GM12878 (cell line): ENCODE measurements around the gene SMAGP. TPM values are rescaled to one million over a fixed set of nuclear protein-coding genes. Genes with fewer than 3 reads are reported as not detected.
"Not testable (repeated sequence)": the region's sequence is repeated elsewhere in the genome, so short reads cannot be mapped to it uniquely, and the experiment has no call there.

Experiments
- ATAC-seq: fragments of 200-7000 bp; cut with Tn5 transposase; 3 replicates; pipeline ENCODE4 v1.9.1; 2020; ENCODE audit warnings: mild to moderate bottlenecking, moderate library complexity
- BruUV-seq: library from RNA; stranded (reverse); fragments of 400-500 nt; replicated peaks from 2 replicates; lab custom pipeline; 2021; lab: Mats Ljungman, UMichigan
- CTCF ChIA-PET: fragments of 300-600 bp; sonication (Branson Sonifier 250); formaldehyde crosslinking; extraction: SDS; loops from one replicate; lab custom pipeline; 2021; ENCODE audit warnings: inconsistent platforms; lab: Yijun Ruan, JAX
- POLR2A ChIA-PET: fragments of 350-600 bp; formaldehyde crosslinking; extraction: SDS; loops from one replicate; lab custom pipeline; 2021; ENCODE audit warnings: inconsistent platforms; lab: Charles Lee
- RAD21 ChIA-PET: fragments of 300-600 bp; sonication (Branson Sonifier 250); formaldehyde crosslinking; loops from one replicate; lab custom pipeline; 2023; ENCODE audit warnings: antibody characterized with exemption; ENCODE audit not compliant: unreplicated experiment; lab: Charles Lee
- SMC1A ChIA-PET: fragments of 300-600 bp; sonication (Branson Sonifier 250); formaldehyde crosslinking; loops from one replicate; lab custom pipeline; 2023; ENCODE audit not compliant: unreplicated experiment, uncharacterized antibody; lab: Charles Lee
- DNase-seq: peaks from one replicate; pipeline ENCODE4 v3.0.0-alpha.2; 2011; ENCODE audit warnings: low read depth, low spot score
- FAIRE-seq: peaks from 3 replicates; lab custom pipeline; 2011; peaks lifted over from hg19 to GRCh38; lab: Jason Lieb, UNC
- H2AFZ ChIP-seq: 2 replicates; pipeline ENCODE4 v1.6.0; 2011; ENCODE audit warnings: low read depth, low read length, control low read depth; ENCODE audit not compliant: control insufficient read depth
- H3K27ac ChIP-seq: 2 replicates; pipeline ENCODE4 v1.5.1; 2011; ENCODE audit warnings: control low read depth; ENCODE audit not compliant: control insufficient read depth, insufficient read depth
- H3K27me3 ChIP-seq, 2 experiments: replicated peaks in 1 of 2; 2 replicates each; pipeline versions ENCODE4 v1.6.0 to v1.6.1; 2011; ENCODE audit warnings: low read length in 1 of 2; ENCODE audit not compliant: control insufficient read depth in 2 of 2, insufficient read depth in 2 of 2
- H3K36me3 ChIP-seq, 2 experiments: 2 replicates each; pipeline ENCODE4 v1.5.1; 2011; ENCODE audit warnings: low read length in 1 of 2; ENCODE audit not compliant: control insufficient read depth in 2 of 2, insufficient read depth in 2 of 2
- H3K4me1 ChIP-seq: 2 replicates; pipeline ENCODE4 v1.6.1; 2011; ENCODE audit warnings: mild to moderate bottlenecking, low read length, moderate library complexity, mixed read lengths; ENCODE audit not compliant: control insufficient read depth, insufficient read depth
- H3K4me2 ChIP-seq: 2 replicates; pipeline ENCODE4 v1.6.0; 2011; ENCODE audit warnings: control low read depth; ENCODE audit not compliant: control insufficient read depth, insufficient read depth
- H3K4me3 ChIP-seq: fragments of 200-600 bp; sonication (generic); 2 replicates; pipeline ENCODE4 v1.5.1; 2016
- H3K79me2 ChIP-seq: 2 replicates; pipeline ENCODE4 v1.6.0; 2011; ENCODE audit warnings: low read length; ENCODE audit not compliant: control insufficient read depth, insufficient read depth
- H3K9ac ChIP-seq: 2 replicates; pipeline ENCODE4 v1.8.0; 2011; ENCODE audit warnings: low read length, control low read depth, mixed read lengths; ENCODE audit not compliant: control insufficient read depth, insufficient read depth
- H3K9me3 ChIP-seq: replicated peaks from 3 replicates; pipeline ENCODE4 v1.5.1; 2011; ENCODE audit warnings: mild to moderate bottlenecking, low read length; ENCODE audit not compliant: control insufficient read depth, insufficient read depth
- H4K20me1 ChIP-seq: 2 replicates; pipeline ENCODE4 v1.6.0; 2011; ENCODE audit not compliant: control insufficient read depth, insufficient read depth
- EZH2 ChIP-seq: IDR thresholded peaks from 2 replicates; pipeline ENCODE4 v1.6.1; 2012; ENCODE audit warnings: low read depth, mild to moderate bottlenecking, control low read depth, inconsistent platforms, low read length, borderline replicate concordance; ENCODE audit not compliant: control insufficient read depth
- HCFC1 ChIP-seq: fragments of 150-350 bp; IDR thresholded peaks from 2 replicates; pipeline ENCODE4 v1.6.1; 2014; ENCODE audit warnings: low read length
- HDGF ChIP-seq: fragments of 450-650 bp; IDR thresholded peaks from 2 replicates; pipeline ENCODE4 v1.6.1; 2016; ENCODE audit warnings: antibody characterized with exemption
- MEF2B ChIP-seq: fragments of 450-650 bp; IDR thresholded peaks from 2 replicates; pipeline ENCODE4 v1.6.1; 2018; ENCODE audit warnings: mild to moderate bottlenecking, moderate library complexity; ENCODE audit not compliant: partially characterized antibody, poor library complexity, severe bottlenecking
- MTA2 ChIP-seq: fragments of 450-650 bp; IDR thresholded peaks from 2 replicates; pipeline ENCODE4 v1.6.1; 2016; ENCODE audit warnings: low read depth, mild to moderate bottlenecking, moderate library complexity
- MYB ChIP-seq: fragments of 150-350 bp; IDR thresholded peaks from 2 replicates; pipeline ENCODE4 v1.6.1; 2014; ENCODE audit warnings: mild to moderate bottlenecking, low read depth, low read length, borderline replicate concordance
- RAD21 ChIP-seq: IDR thresholded peaks from 2 replicates; pipeline ENCODE4 v1.6.1; 2011; ENCODE audit warnings: mild to moderate bottlenecking, low read depth, low read length, moderate library complexity; ENCODE audit not compliant: insufficient read depth
- WGBS: methylation state at CpG from one replicate; pipeline ENCODE4 v1.1.6; 2016; ENCODE audit warnings: low lambda C conversion rate; ENCODE audit not compliant: insufficient replicate concordance, insufficient coverage; ENCODE audit errors: missing lambda C conversion rate; 5-methylcytosine and 5-hydroxymethylcytosine counted together
- in situ Hi-C: fragments of 300-500 bp; cut with MboI; formaldehyde crosslinking; loops from 9 replicates; pipeline ENCODE4 v1.14.3; 2018; ENCODE audit warnings: mixed read lengths
- intact Hi-C: fragments of 100-400 bp; cut with micrococcal nuclease; formaldehyde crosslinking; loops from one replicate; pipeline ENCODE4 v1.14.2; 2022; ENCODE audit not compliant: unreplicated experiment
- polyA plus RNA-seq, 11 experiments: library from polyadenylated mRNA; depleted of rRNA in 4 of 11; unstranded in 6 of 11; stranded (reverse) in 5 of 11; fragments of >200 nt; fragmentation: Nextera tagmentation in 4 of 11; fragmentation: Illumina TruSeq in 1 of 11; extraction: Ambion mirVana in 4 of 11; extraction: Trizol in 1 of 11; gene quantifications; 1 replicate in 1 of 11; 2 replicates in 10 of 11; pipeline versions ENCODE4 v1.2.1 to v1.2.3, GENCODE V29; 2011 to 2016; ENCODE audit warnings: inconsistent platforms in 2 of 11, missing spikeins in 2 of 11, low read depth in 1 of 11
- total RNA-seq, 4 experiments: library from RNA; depleted of rRNA in 3 of 4; stranded (reverse); fragments of >200 nt in 3 of 4; fragmentation: Illumina TruSeq in 1 of 4; extraction: Trizol in 1 of 4; gene quantifications; 2 replicates each; pipeline versions ENCODE4 v1.2.1 to v1.2.3, GENCODE V29; 2013 to 2021
- TF ChIP-seq, protein P1 (sequence below): fragments of 450-650 bp; IDR thresholded peaks from 2 replicates; pipeline ENCODE4 v1.6.1; 2017; ENCODE audit warnings: low read depth, mild to moderate bottlenecking, moderate library complexity
- TF ChIP-seq, protein P2 (sequence below): fragments of 450-650 bp; IDR thresholded peaks from 2 replicates; pipeline ENCODE4 v1.6.1; 2017; ENCODE audit warnings: antibody characterized with exemption, mild to moderate bottlenecking, moderate library complexity
- TF ChIP-seq, protein P3 (sequence below): IDR thresholded peaks from 2 replicates; pipeline ENCODE4 v1.6.1; 2011; ENCODE audit warnings: borderline replicate concordance, low read depth, mild to moderate bottlenecking, moderate library complexity, low read length; ENCODE audit not compliant: insufficient read depth, poor library complexity, severe bottlenecking

Gene SMAGP
- total and polyA plus RNA-seq, 10 of the 15 experiments (the other 5 are each of a cell fraction or from before 2014, with no cell fraction given): 0.42 to 7.1 (median 3.9) TPM

DNA sequence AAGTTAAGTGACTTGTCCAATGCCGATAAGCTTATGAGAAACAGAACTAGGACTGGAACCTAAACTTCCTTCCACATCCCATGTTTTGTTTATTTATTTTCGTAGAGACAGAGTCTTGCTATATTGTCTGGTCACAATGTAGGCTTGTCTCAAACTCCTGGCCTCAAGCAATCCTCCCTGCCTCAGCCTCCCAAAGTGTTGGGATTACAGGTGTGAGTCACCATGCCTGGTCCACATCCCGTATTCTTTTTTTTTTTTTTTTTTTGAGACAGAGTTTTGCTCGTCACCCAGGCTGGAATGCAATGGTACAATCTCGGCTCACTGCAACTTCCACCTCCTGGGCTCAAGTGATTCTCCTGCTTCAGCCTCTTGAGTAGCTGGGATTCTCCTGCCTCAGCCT, 43.1 kb downstream of the SMAGP start:
- H3K27me3 ChIP-seq, BruUV-seq, H4K20me1 ChIP-seq, CTCF ChIA-PET, H3K4me3 ChIP-seq, RAD21 ChIA-PET, ATAC-seq, H2AFZ ChIP-seq, DNase-seq, H3K9ac ChIP-seq, FAIRE-seq, in situ Hi-C loops, H3K36me3 ChIP-seq, H3K9me3 ChIP-seq, H3K4me2 ChIP-seq, H3K27ac ChIP-seq, H3K4me1 ChIP-seq, intact Hi-C loops, H3K79me2 ChIP-seq: not testable (repeated sequence)
- ChIA-PET SMC1A (interaction anchor here (1.3 kb wide), 1 partner anchor 9 kb away, joined by 5 read pairs; no protein-coding TSS in a partner anchor), POLR2A (interaction anchor here (0.5 to 0.8 kb wide), 3 partner anchors 11 to 156 kb away, joined by 3 to 4 read pairs (median 4); no protein-coding TSS in a partner anchor)
- 83% methylated on average over 2 of the region's 5 CpGs for WGBS

DNA sequence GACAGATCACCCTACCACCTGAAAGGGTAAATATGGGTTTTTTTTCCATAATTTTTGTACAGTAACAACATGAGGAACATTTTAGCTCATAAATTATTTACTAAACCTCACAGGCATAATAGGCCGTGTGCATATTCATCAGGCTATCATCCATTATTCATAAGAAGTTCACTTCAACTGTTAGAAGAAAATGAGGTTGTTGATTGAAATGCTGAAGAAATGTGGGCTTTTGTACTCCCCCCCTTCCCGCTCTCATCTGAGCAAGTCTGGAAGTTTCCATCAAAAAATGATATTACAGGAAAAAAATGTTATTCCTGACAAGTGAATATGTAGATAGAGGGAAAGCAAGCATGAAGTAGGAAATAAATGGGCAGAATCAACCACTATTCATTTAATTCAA, 44.4 kb downstream of the SMAGP start:
- Histone ChIP-seq H4K20me1 (no peaks in the 10 kb centered on the region), H3K27me3 (no peaks in the 10 kb centered on the region), H3K4me2 (no peak overlapping the region), H3K79me2 (no peaks in the 10 kb centered on the region), H3K27ac (no peak overlapping the region), H3K9me3 (no peaks in the 10 kb centered on the region), H3K36me3 (no peaks in the 10 kb centered on the region), H2AFZ (no peak overlapping the region), H3K9ac (no peak overlapping the region), H3K4me1 (no peaks in the 10 kb centered on the region), H3K4me3 (no peak overlapping the region)
- FAIRE-seq (no peak), DNase-seq (no peak), ATAC-seq (no peak)
- intact Hi-C loops: no loop called here
- SMC1A ChIA-PET: no interaction called here
- RAD21 ChIA-PET: no interaction called here
- CTCF ChIA-PET: no interaction called here
- in situ Hi-C loops: no loop called here
- POLR2A ChIA-PET: no interaction called here
- 60% methylated on average over 2 of the region's 2 CpGs for WGBS
- BruUV-seq: no TSS peak
- TF ChIP-seq MYB (no peak), EZH2 (no peak), RAD21 (no peak), MEF2B (no peak), HCFC1 (no peak), HDGF (no peak), MTA2 (no peak)
- TF ChIP-seq, protein P1, sequence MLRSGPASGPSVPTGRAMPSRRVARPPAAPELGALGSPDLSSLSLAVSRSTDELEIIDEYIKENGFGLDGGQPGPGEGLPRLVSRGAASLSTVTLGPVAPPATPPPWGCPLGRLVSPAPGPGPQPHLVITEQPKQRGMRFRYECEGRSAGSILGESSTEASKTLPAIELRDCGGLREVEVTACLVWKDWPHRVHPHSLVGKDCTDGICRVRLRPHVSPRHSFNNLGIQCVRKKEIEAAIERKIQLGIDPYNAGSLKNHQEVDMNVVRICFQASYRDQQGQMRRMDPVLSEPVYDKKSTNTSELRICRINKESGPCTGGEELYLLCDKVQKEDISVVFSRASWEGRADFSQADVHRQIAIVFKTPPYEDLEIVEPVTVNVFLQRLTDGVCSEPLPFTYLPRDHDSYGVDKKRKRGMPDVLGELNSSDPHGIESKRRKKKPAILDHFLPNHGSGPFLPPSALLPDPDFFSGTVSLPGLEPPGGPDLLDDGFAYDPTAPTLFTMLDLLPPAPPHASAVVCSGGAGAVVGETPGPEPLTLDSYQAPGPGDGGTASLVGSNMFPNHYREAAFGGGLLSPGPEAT: no peak
- TF ChIP-seq, protein P2, sequence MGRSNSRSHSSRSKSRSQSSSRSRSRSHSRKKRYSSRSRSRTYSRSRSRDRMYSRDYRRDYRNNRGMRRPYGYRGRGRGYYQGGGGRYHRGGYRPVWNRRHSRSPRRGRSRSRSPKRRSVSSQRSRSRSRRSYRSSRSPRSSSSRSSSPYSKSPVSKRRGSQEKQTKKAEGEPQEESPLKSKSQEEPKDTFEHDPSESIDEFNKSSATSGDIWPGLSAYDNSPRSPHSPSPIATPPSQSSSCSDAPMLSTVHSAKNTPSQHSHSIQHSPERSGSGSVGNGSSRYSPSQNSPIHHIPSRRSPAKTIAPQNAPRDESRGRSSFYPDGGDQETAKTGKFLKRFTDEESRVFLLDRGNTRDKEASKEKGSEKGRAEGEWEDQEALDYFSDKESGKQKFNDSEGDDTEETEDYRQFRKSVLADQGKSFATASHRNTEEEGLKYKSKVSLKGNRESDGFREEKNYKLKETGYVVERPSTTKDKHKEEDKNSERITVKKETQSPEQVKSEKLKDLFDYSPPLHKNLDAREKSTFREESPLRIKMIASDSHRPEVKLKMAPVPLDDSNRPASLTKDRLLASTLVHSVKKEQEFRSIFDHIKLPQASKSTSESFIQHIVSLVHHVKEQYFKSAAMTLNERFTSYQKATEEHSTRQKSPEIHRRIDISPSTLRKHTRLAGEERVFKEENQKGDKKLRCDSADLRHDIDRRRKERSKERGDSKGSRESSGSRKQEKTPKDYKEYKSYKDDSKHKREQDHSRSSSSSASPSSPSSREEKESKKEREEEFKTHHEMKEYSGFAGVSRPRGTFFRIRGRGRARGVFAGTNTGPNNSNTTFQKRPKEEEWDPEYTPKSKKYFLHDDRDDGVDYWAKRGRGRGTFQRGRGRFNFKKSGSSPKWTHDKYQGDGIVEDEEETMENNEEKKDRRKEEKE: no peak
- TF ChIP-seq, protein P3, sequence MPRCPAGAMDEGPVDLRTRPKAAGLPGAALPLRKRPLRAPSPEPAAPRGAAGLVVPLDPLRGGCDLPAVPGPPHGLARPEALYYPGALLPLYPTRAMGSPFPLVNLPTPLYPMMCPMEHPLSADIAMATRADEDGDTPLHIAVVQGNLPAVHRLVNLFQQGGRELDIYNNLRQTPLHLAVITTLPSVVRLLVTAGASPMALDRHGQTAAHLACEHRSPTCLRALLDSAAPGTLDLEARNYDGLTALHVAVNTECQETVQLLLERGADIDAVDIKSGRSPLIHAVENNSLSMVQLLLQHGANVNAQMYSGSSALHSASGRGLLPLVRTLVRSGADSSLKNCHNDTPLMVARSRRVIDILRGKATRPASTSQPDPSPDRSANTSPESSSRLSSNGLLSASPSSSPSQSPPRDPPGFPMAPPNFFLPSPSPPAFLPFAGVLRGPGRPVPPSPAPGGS: no peak
